ENCODE results near the gene KDM6A. TPM values are rescaled to one million over a fixed set of nuclear protein-coding genes. Genes with fewer than 3 reads are reported as not detected.

The KDM6A gene
- total RNA-seq, 1 experiment from 2014 or later: 45.0 TPM

GRCh38 chrX:44898411-44899221 lies 25.6 kb downstream of the KDM6A start:
- Mint-ChIP-seq H3K27ac (peak overlapping the region; percentile 61), H3K9me3 (peaks cover 6% of the 10 kb centered on the region; the same call in 1 of the 2 replicates), H3K27me3 (ENCODE audit: low read depth) (no peaks in the 10 kb centered on the region), H3K36me3 (peaks cover 15% of the 10 kb centered on the region; the same call in 1 of the 2 replicates), H3K4me1 (peaks cover 40% of the 10 kb centered on the region), H3K4me3 (no peak overlapping the region; the same call in 1 of the 2 replicates)
- ChIA-PET CTCF (interaction anchor here (1.4 kb wide), 1 partner anchor 26 kb away, joined by 8 read pairs; the partner anchor contains the start of gene KDM6A), POLR2A (interaction anchor here (0.5 to 1.2 kb wide), 4 partner anchors 8 to 388 kb away, joined by 3 to 6 read pairs (median 4); partner anchors contain the start of gene KDM6A)
- peak; percentile 36 for ATAC-seq
- TF ChIP-seq NR3C1 (CRISPR knock-in tag; conservative IDR thresholded peaks at IDR 0.05; ENCODE audit: low read depth) (no peak), NR1H2 (CRISPR knock-in tag; IDR thresholded peaks at IDR 0.05) (no peak), MLX (CRISPR knock-in tag; IDR thresholded peaks at IDR 0.05) (no peak), MXD4 (CRISPR knock-in tag; IDR thresholded peaks at IDR 0.05; ENCODE audit: borderline replicate concordance) (no peak), FOXJ3 (CRISPR knock-in tag; IDR thresholded peaks at IDR 0.05; ENCODE audit: borderline replicate concordance) (no peak), HMGA2 (CRISPR knock-in tag; IDR thresholded peaks at IDR 0.05) (no peak), ZNF671 (CRISPR knock-in tag; IDR thresholded peaks at IDR 0.05) (no peak), GRHL2 (CRISPR knock-in tag; IDR thresholded peaks at IDR 0.05; ENCODE audit: insufficient replicate concordance, severe bottlenecking) (no peak), ETV6 (CRISPR knock-in tag; IDR thresholded peaks at IDR 0.05) (no peak)
- no peak for DNase-seq (ENCODE audit: low spot score)

GRCh38 chrX:44899946-44900345 lies 27.0 kb downstream of the KDM6A start:
- POLR2A ChIA-PET: no interaction called here
- H3K9me3 Mint-ChIP-seq: peaks cover 6% of the 10 kb centered on the region; the same call in 1 of the 2 replicates
- peaks cover 15% of the 10 kb centered on the region; the same call in 1 of the 2 replicates for H3K36me3 Mint-ChIP-seq
- H3K27me3 Mint-ChIP-seq (ENCODE audit: low read depth): no peaks in the 10 kb centered on the region
- TF ChIP-seq ATF2 (CRISPR knock-in tag; IDR thresholded peaks at IDR 0.05; ENCODE audit: borderline replicate concordance, low read depth): no peak
- no peak for TF ChIP-seq PRRX2 (CRISPR knock-in tag; IDR thresholded peaks at IDR 0.05)
- TF ChIP-seq ZNF317 (CRISPR knock-in tag; IDR thresholded peaks at IDR 0.05; ENCODE audit: borderline replicate concordance, low read depth): no peak
- no peak for TF ChIP-seq HMGA2 (CRISPR knock-in tag; IDR thresholded peaks at IDR 0.05)
- no peak for TF ChIP-seq ZNF423 (CRISPR knock-in tag; IDR thresholded peaks at IDR 0.05)
- no peak for TF ChIP-seq ELF4 (CRISPR knock-in tag; IDR thresholded peaks at IDR 0.05; ENCODE audit: low read depth)
- H3K4me3 Mint-ChIP-seq: no peak overlapping the region
- CTCF ChIA-PET: interaction anchor here (1.4 kb wide), 1 partner anchor 27 kb away, joined by 8 read pairs; the partner anchor contains the start of gene KDM6A
- peak overlapping the region; percentile 32; the same call in 1 of the 2 replicates for H3K27ac Mint-ChIP-seq
- DNase-seq (ENCODE audit: low spot score): no peak
- no peak for ATAC-seq
- H3K4me1 Mint-ChIP-seq: peaks cover 51% of the 10 kb centered on the region

GRCh38 chrX:44903107-44903506 lies 30.1 kb downstream of the KDM6A start:
- Mint-ChIP-seq H3K4me3 (no peak overlapping the region), H3K4me1 (peaks cover 58% of the 10 kb centered on the region), H3K9me3 (peaks cover 6% of the 10 kb centered on the region; the same call in 1 of the 2 replicates), H3K36me3 (peaks cover 3% of the 10 kb centered on the region; the same call in 1 of the 2 replicates), H3K27me3 (ENCODE audit: low read depth) (no peaks in the 10 kb centered on the region), H3K27ac (peak overlapping the region; percentile 96)
- ChIA-PET CTCF (no interaction called here), POLR2A (no interaction called here)
- ATAC-seq (no peak), DNase-seq (ENCODE audit: low spot score) (no peak)
- TF ChIP-seq NFATC4 (CRISPR knock-in tag; IDR thresholded peaks at IDR 0.05) (no peak), CTCF (IDR thresholded peaks at IDR 0.05) (no peak), PREB (CRISPR knock-in tag; IDR thresholded peaks at IDR 0.05; ENCODE audit: borderline replicate concordance) (no peak), ZNF512 (CRISPR knock-in tag; IDR thresholded peaks at IDR 0.05; ENCODE audit: borderline replicate concordance) (no peak), GTF2I (CRISPR knock-in tag; conservative IDR thresholded peaks at IDR 0.05) (no peak), TCF7 (CRISPR knock-in tag; IDR thresholded peaks at IDR 0.05; ENCODE audit: low read depth) (no peak)

Data from WTC11 (cell line).